Measurements from ENCODE around the gene ZNF816. TPM values are rescaled to one million over a fixed set of nuclear protein-coding genes. Genes with fewer than 3 reads are reported as not detected.
"Not testable (repeated sequence)": the region's sequence is repeated elsewhere in the genome, so short reads cannot be mapped to it uniquely, and the experiment has no call there.

ZNF816 gene
- total and polyA plus RNA-seq, 3 donors from 2014 or later: 3.1 to 14.9 (median 6.9) TPM

GRCh38 chr19:52936151-52936953 is 26.3 kb downstream of the ZNF816 start:
- Histone ChIP-seq H3K36me3 (ENCODE audit: low read depth, missing control alignments) (no peaks in the 10 kb centered on the region), H3K4me3 (no peak overlapping the region), H3K4me1 (no peaks in the 10 kb centered on the region), H3K27ac (no peak overlapping the region), H3K9me3 (no peaks in the 10 kb centered on the region), H3K27me3 (no peaks in the 10 kb centered on the region)
- no peak for TF ChIP-seq POLR2A (IDR thresholded peaks at IDR 0.05)
- no peak for TF ChIP-seq CTCF (IDR thresholded peaks at IDR 0.05)
- intact Hi-C loops (cut with DNase I; ENCODE audit: low total_unique reads): no loop called here
- DNase-seq: no peak
- WGBS, 2 donors: 76 to 81% methylated on average over 12 of the region's 12 CpGs

- H3K27ac ChIP-seq: no peak overlapping the region
- WGBS, 2 donors: 89 to 91% methylated on average over 8 of the region's 8 CpGs
- no peak for DNase-seq
Observed at GRCh38 chr19:52935434-52935833, 27.2 kb downstream of the ZNF816 start.

GRCh38 chr19:52924641-52925040 is 38.0 kb downstream of the ZNF816 start:
- H3K9me3 ChIP-seq; intact Hi-C loops (cut with DNase I; ENCODE audit: low total_unique reads); H3K27me3 ChIP-seq; H3K4me1 ChIP-seq; H3K36me3 ChIP-seq (ENCODE audit: low read depth, missing control alignments); DNase-seq; H3K4me3 ChIP-seq; H3K27ac ChIP-seq: not testable (repeated sequence)
- WGBS, 2 donors: 96 to 97% methylated on average over 9 of the region's 9 CpGs

More at GRCh38 chr19:52935434-52935833, 27.2 kb downstream of the ZNF816 start:
- Histone ChIP-seq H3K4me1 (no peaks in the 10 kb centered on the region), H3K9me3 (no peaks in the 10 kb centered on the region), H3K4me3 (no peak overlapping the region), H3K36me3 (ENCODE audit: low read depth, missing control alignments) (no peaks in the 10 kb centered on the region), H3K27me3 (no peaks in the 10 kb centered on the region)
- intact Hi-C loops (cut with DNase I; ENCODE audit: low total_unique reads): no loop called here
- TF ChIP-seq POLR2A (IDR thresholded peaks at IDR 0.05): no peak
- no peak for TF ChIP-seq CTCF (IDR thresholded peaks at IDR 0.05)

GRCh38 chr19:52923778-52924593 is 38.7 kb downstream of the ZNF816 start:
- Histone ChIP-seq H3K4me1 (no peaks in the 10 kb centered on the region), H3K27ac (peak overlapping the region in 1 of 2 donors; percentile 8), H3K36me3 (ENCODE audit: low read depth, missing control alignments) (no peaks in the 10 kb centered on the region), H3K9me3 (no peaks in the 10 kb centered on the region), H3K27me3 (no peaks in the 10 kb centered on the region), H3K4me3 (peak overlapping the region; percentile 52 to 79)
- peak; percentile 26 for DNase-seq
- intact Hi-C loops (cut with DNase I; ENCODE audit: low total_unique reads): no loop called here
- WGBS, 2 donors: 52 to 73% methylated on average over 17 to 18 of the region's 18 CpGs
- TF ChIP-seq CTCF (IDR thresholded peaks at IDR 0.05): no peak
